Mucosa of descending colon (tissue), 3 donors: ENCODE data around the gene MPRIP. TPM values are rescaled to one million over a fixed set of nuclear protein-coding genes. Genes with fewer than 3 reads are reported as not detected.
"Not testable (repeated sequence)": the region's sequence is repeated elsewhere in the genome, so short reads cannot be mapped to it uniquely, and the experiment has no call there.

ENCODE experiments used
- ATAC-seq: fragments of 200-7000 bp; cut with Tn5 transposase; one replicate; pipeline ENCODE4 v1.9.1; 2020; ENCODE audit warnings: mild to moderate bottlenecking, moderate library complexity
- DNase-seq, 3 donors: peaks; one replicate each; pipeline ENCODE4 v3.0.0-alpha.2; 2020
- H3K36me3 ChIP-seq: fragments of 200-600 bp; one replicate; pipeline ENCODE4 v1.8.0; 2021; ENCODE audit warnings: low read depth, mild to moderate bottlenecking
- H3K4me1 ChIP-seq: fragments of 200-600 bp; one replicate; pipeline ENCODE4 v1.8.0; 2021; ENCODE audit warnings: low read depth, mild to moderate bottlenecking
- H3K4me3 ChIP-seq: fragments of 200-600 bp; one replicate; pipeline ENCODE4 v1.8.0; 2021; ENCODE audit warnings: mild to moderate bottlenecking
- H3K9me3 ChIP-seq: fragments of 200-600 bp; one replicate; pipeline ENCODE4 v1.8.0; 2021; ENCODE audit warnings: mild to moderate bottlenecking
- intact Hi-C, 2 donors: fragments of 100-400 bp; cut with DNase I in 1 of 2; cut with micrococcal nuclease in 1 of 2; formaldehyde crosslinking; loops; one replicate each; pipeline versions ENCODE4 v1.11.0 to v1.11.1; 2022; cut with DNase I, micrococcal nuclease
- long read RNA-seq, 2 donors: library from polyadenylated mRNA; unstranded; transcript quantifications; one replicate each; pipeline ENCODE4 v2.0.0, GENCODE V29; 2019 to 2021
- total RNA-seq, 3 donors: library from RNA; stranded (reverse); fragmentation: NEBNext Ultra II Directional in 2 of 3; extraction: Animal tissue kit (Norgen Biotek cat#: 25700) in 2 of 3; gene quantifications; one replicate each; pipeline versions ENCODE4 v1.2.1 to v1.2.4, GENCODE V29; 2021 to 2023
- TF ChIP-seq, protein P1 (sequence below): fragments of 200-600 bp; IDR thresholded peaks from one replicate; pipeline ENCODE4 v1.8.0; 2022; ENCODE audit warnings: antibody characterized with exemption, mild to moderate bottlenecking
- donor health status: DM: no; HTN: no; CAD: no; lungs with moderate emphysema.
- donor health status: DM: no; HTN: no; CAD: no.
- donor health status: DM: no; HTN: yes; CAD: no.

MPRIP gene, protein sequence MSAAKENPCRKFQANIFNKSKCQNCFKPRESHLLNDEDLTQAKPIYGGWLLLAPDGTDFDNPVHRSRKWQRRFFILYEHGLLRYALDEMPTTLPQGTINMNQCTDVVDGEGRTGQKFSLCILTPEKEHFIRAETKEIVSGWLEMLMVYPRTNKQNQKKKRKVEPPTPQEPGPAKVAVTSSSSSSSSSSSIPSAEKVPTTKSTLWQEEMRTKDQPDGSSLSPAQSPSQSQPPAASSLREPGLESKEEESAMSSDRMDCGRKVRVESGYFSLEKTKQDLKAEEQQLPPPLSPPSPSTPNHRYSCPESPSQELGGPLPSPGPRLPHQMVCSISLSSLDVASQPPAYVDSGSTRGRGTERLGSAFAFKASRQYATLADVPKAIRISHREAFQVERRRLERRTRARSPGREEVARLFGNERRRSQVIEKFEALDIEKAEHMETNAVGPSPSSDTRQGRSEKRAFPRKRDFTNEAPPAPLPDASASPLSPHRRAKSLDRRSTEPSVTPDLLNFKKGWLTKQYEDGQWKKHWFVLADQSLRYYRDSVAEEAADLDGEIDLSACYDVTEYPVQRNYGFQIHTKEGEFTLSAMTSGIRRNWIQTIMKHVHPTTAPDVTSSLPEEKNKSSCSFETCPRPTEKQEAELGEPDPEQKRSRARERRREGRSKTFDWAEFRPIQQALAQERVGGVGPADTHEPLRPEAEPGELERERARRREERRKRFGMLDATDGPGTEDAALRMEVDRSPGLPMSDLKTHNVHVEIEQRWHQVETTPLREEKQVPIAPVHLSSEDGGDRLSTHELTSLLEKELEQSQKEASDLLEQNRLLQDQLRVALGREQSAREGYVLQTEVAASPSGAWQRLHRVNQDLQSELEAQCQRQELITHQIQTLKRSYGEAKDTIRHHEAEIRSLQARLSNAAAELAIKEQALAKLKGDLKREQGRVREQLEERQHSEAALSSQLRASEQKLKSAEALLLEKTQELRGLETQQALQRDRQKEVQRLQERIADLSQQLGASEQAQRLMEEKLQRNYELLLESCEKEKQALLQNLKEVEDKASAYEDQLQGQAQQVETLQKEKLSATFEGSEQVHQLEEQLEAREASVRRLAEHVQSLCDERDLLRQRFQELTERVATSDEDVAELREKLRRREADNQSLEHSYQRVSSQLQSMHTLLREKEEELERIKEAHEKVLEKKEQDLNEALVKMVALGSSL (N-terminal part only)
- total RNA-seq: 100 to 1,000 TPM; 150 to 249 (median 231) TPM
- long read RNA-seq, donor 1, full-length matches to known transcripts: 29 of 205 reads
- long read RNA-seq, donor 1, partial matches to known transcripts: 118 of 205 reads
- long read RNA-seq, donor 1, other reads (novel, unspliced or antisense): 58 of 205 reads
- long read RNA-seq, donor 2, partial matches to known transcripts: 0 of 1 reads
- long read RNA-seq, donor 2, other reads (novel, unspliced or antisense): 1 of 1 reads

DNA sequence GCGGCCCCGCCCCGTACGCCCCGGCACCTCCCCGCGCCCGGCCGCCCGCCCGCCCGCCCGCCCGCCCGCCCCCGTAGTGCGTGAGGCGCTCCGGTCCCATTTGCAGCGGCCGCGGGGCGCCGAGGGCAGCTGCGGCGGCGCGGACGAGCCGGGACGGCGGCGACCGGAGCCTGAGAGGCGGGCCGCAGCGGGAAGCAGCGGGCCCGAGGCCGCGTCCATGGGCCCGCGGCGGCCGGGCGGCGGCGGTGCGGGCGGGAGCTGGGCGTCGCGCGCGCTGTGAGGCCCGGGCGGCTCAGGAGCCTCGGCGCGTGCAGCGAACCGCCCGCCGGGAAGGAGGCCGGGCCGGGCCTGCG is at the start of gene MPRIP:
Gene MPRIP (plus strand): TSS at position 74 of the 353 bp plus-strand sequence. CDS start 392 bp downstream, outside the sequence.
- no peak for ATAC-seq
- DNase-seq: no peak

DNA sequence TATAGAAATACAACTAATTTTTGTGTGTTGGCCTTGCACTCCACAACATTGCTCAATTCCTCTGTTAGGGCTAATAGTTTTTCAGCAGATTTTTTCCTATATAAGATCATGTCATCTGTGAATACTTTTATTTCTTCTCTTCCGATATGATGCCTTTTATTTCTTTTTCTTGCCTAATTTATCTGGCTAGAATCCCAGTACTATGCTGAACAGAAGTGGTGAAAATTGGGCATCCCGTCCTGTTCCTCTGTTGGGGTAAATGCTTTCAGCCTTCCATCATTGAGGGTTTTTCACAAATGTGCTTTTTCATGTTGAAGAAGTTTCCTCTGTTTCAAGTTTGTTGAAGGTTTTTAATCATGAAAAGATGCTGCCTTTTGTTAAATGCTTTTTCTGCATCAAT is 47.6 kb upstream of the MPRIP start:
- Histone ChIP-seq H3K36me3 (no peaks in the 10 kb centered on the region), H3K4me3 (no peak overlapping the region), H3K4me1 (peaks cover 8% of the 10 kb centered on the region), H3K9me3 (no peaks in the 10 kb centered on the region)
- no peak for ATAC-seq
- intact Hi-C loops: no loop called here
- TF ChIP-seq, protein P1, sequence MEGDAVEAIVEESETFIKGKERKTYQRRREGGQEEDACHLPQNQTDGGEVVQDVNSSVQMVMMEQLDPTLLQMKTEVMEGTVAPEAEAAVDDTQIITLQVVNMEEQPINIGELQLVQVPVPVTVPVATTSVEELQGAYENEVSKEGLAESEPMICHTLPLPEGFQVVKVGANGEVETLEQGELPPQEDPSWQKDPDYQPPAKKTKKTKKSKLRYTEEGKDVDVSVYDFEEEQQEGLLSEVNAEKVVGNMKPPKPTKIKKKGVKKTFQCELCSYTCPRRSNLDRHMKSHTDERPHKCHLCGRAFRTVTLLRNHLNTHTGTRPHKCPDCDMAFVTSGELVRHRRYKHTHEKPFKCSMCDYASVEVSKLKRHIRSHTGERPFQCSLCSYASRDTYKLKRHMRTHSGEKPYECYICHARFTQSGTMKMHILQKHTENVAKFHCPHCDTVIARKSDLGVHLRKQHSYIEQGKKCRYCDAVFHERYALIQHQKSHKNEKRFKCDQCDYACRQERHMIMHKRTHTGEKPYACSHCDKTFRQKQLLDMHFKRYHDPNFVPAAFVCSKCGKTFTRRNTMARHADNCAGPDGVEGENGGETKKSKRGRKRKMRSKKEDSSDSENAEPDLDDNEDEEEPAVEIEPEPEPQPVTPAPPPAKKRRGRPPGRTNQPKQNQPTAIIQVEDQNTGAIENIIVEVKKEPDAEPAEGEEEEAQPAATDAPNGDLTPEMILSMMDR: no peak
- no peak for DNase-seq

More for the DNA sequence above, at the start of gene MPRIP:
- no peaks in the 10 kb centered on the region for H3K9me3 ChIP-seq
- intact Hi-C loops: no loop called here
- H3K4me1 ChIP-seq: peaks cover 29% of the 10 kb centered on the region
- TF ChIP-seq, protein P1: no peak
- H3K4me3 ChIP-seq: peak within 1 kb of the TSS; percentile 48
- no peaks in the 10 kb centered on the region for H3K36me3 ChIP-seq

DNA sequence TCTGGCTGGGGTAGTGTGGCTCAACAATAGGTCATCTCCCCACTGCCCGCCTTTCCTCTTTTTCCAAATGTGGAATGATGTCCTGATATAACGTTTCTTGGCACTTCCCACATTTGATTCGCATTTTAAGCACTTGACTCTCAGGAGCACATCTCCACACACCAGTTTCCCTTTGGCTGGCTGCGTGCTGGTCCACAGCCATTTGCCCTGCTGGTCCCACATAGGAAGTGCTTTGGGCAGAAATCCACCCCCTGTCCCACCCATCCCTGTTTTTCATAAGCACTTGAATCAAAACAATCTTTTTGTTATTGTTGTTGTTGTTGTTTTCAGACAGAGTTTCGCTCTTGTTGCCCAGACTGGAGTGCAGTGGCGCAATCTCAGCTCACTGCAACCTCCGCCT is 46.3 kb upstream of the MPRIP start:
- Histone ChIP-seq H3K4me3 (no peak overlapping the region), H3K9me3 (no peaks in the 10 kb centered on the region), H3K36me3 (no peaks in the 10 kb centered on the region), H3K4me1 (no peaks in the 10 kb centered on the region)
- DNase-seq (no peak), ATAC-seq (no peak)
- TF ChIP-seq, protein P1: no peak
- intact Hi-C loops: no loop called here

DNA sequence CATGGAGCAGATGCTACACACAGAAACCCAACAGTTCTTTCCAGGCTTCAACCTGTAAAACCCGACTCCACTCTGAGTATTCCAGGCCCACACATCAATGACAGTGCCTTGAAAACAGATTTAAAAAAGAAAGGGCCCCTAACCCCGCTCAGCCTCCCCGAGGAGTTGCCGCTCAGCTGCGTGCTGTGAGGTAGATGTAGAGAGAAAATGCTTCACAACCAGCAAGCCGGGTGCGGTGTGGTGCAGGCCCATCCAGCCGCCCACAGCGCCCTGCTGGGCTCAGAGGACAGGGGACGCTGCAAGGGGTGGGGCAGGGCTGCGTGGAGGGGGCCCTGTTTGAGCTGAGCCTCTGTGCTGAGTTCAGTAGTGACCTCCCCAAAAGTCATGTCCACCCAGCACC is 45.5 kb upstream of the MPRIP start:
- H3K36me3 ChIP-seq, H3K4me1 ChIP-seq, H3K4me3 ChIP-seq, ATAC-seq, H3K9me3 ChIP-seq, intact Hi-C loops: not testable (repeated sequence)
- peak in 1 of 3 donors; percentile 9 for DNase-seq

DNA sequence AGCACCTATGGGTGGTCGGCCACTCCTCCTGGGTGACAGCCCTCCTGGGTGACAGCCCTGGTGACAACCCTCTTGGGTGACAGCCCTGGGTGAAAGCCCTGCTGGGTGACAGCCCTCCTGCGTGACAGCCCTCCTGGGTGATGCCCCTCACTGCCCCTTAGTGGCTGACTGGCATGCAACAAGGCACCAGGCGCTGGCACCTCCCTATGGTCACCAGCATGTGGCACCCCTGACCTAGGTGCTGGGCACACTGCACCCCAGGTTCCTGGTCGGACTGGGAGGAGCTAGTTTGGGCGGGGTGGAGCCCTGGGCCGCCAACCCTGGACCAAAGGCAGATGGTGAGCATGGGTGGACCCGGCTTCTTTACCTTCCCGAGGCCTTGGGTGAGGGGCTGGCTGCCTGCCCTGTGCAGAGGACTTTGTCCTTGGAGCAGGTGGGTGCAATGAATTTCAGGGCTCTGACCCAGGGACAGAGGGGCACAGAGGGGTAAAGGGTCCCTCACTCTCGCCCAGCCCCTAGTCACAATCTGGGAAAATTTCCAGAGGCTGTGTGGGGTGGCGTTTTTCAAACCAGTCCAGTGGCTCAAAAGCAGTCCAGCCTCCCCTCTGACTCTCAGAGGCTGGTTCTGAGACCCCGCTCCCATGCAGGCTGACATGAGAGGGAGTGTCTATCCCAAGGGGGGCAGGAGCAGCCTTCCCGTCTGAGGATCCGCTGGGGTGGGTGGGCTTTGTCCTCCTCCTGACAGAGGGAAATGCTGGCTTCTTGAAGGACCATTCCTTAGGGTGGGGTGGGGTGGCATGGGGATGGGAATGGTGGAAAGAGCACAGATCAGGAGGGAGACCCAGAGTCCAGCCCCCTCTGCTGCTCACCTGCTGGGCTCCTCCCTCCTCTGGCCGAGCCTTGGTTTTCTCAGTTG is 44.5 kb upstream of the MPRIP start:
- Histone ChIP-seq H3K9me3 (no peaks in the 10 kb centered on the region), H3K36me3 (no peaks in the 10 kb centered on the region), H3K4me3 (no peak overlapping the region), H3K4me1 (peaks cover 6% of the 10 kb centered on the region)
- DNase-seq: peak in 1 of 3 donors; percentile 86
- TF ChIP-seq, protein P1: peak; percentile 54
- intact Hi-C loops: no loop called here
- no peak for ATAC-seq
